Measurements from ENCODE around the gene C5. TPM values are rescaled to one million over a fixed set of nuclear protein-coding genes. Genes with fewer than 3 reads are reported as not detected.

Gene C5
- total RNA-seq, 1 experiment from 2014 or later = 4.2 TPM

- Mint-ChIP-seq H3K27ac (ENCODE audit: low read depth, unreplicated experiment) (peak overlapping the region; percentile 61), H3K9me3 (ENCODE audit: unreplicated experiment) (no peaks in the 10 kb centered on the region), H3K4me1 (ENCODE audit: insufficient read depth, unreplicated experiment) (peaks cover 15% of the 10 kb centered on the region), H3K27me3 (ENCODE audit: insufficient read depth, unreplicated experiment) (no peaks in the 10 kb centered on the region), H3K4me3 (ENCODE audit: unreplicated experiment) (no peak overlapping the region), H3K36me3 (ENCODE audit: insufficient read depth, unreplicated experiment) (peaks cover 7% of the 10 kb centered on the region)
- ChIA-PET CTCF (interaction anchor here (0.5 to 1.4 kb wide), 5 partner anchors 25 to 460 kb away, joined by 3 to 5 read pairs (median 4); no protein-coding TSS in a partner anchor), POLR2A (no interaction called here)
- no TSS peak for BruUV-seq (replicated peaks)
- no peak for TF ChIP-seq CTCF (IDR thresholded peaks at IDR 0.05; ENCODE audit: unreplicated experiment)
- DNase-seq (ENCODE audit: unreplicated experiment) = no peak
- intact Hi-C loops (cut with micrococcal nuclease) = no loop called here
These were observed 138.7 kb downstream of the C5 start for GRCh38 chr9:120911295-120911837.

GRCh38 chr9:120910643-120911042 lies 139.4 kb downstream of the C5 start:
- no peak for TF ChIP-seq CTCF (IDR thresholded peaks at IDR 0.05; ENCODE audit: unreplicated experiment)
- Mint-ChIP-seq H3K9me3 (ENCODE audit: unreplicated experiment) (no peaks in the 10 kb centered on the region), H3K4me1 (ENCODE audit: insufficient read depth, unreplicated experiment) (peaks cover 14% of the 10 kb centered on the region), H3K27ac (ENCODE audit: low read depth, unreplicated experiment) (peak overlapping the region; percentile 61), H3K27me3 (ENCODE audit: insufficient read depth, unreplicated experiment) (no peaks in the 10 kb centered on the region), H3K4me3 (ENCODE audit: unreplicated experiment) (no peak overlapping the region), H3K36me3 (ENCODE audit: insufficient read depth, unreplicated experiment) (peaks cover 7% of the 10 kb centered on the region)
- intact Hi-C loops (cut with micrococcal nuclease) = no loop called here
- no TSS peak for BruUV-seq (replicated peaks)
- ChIA-PET POLR2A (no interaction called here), CTCF (interaction anchor here (0.8 to 1.4 kb wide), 2 partner anchors 155 to 461 kb away, joined by 4 read pairs; no protein-coding TSS in a partner anchor)
- peak; percentile 76 for DNase-seq (ENCODE audit: unreplicated experiment)

GRCh38 chr9:120909904-120910303 lies 140.2 kb downstream of the C5 start:
- ChIA-PET CTCF (no interaction called here), POLR2A (no interaction called here)
- no peak for TF ChIP-seq CTCF (IDR thresholded peaks at IDR 0.05; ENCODE audit: unreplicated experiment)
- Mint-ChIP-seq H3K27me3 (ENCODE audit: insufficient read depth, unreplicated experiment) (no peaks in the 10 kb centered on the region), H3K27ac (ENCODE audit: low read depth, unreplicated experiment) (no peak overlapping the region), H3K36me3 (ENCODE audit: insufficient read depth, unreplicated experiment) (peaks cover 7% of the 10 kb centered on the region), H3K4me3 (ENCODE audit: unreplicated experiment) (no peak overlapping the region), H3K9me3 (ENCODE audit: unreplicated experiment) (no peaks in the 10 kb centered on the region), H3K4me1 (ENCODE audit: insufficient read depth, unreplicated experiment) (peaks cover 11% of the 10 kb centered on the region)
- peak; percentile 67 for DNase-seq (ENCODE audit: unreplicated experiment)
- intact Hi-C loops (cut with micrococcal nuclease) = no loop called here
- no TSS peak for BruUV-seq (replicated peaks)

GRCh38 chr9:120905315-120906164 lies 144.5 kb downstream of the C5 start:
- DNase-seq (ENCODE audit: unreplicated experiment) = no peak
- no peaks in the 10 kb centered on the region for H3K4me1 Mint-ChIP-seq (ENCODE audit: insufficient read depth, unreplicated experiment)
- H3K36me3 Mint-ChIP-seq (ENCODE audit: insufficient read depth, unreplicated experiment) = no peaks in the 10 kb centered on the region
- BruUV-seq (replicated peaks) = no TSS peak
- ChIA-PET CTCF (no interaction called here), POLR2A (no interaction called here)
- no peaks in the 10 kb centered on the region for H3K27me3 Mint-ChIP-seq (ENCODE audit: insufficient read depth, unreplicated experiment)
- H3K4me3 Mint-ChIP-seq (ENCODE audit: unreplicated experiment) = no peak overlapping the region
- intact Hi-C loops (cut with micrococcal nuclease) = no loop called here
- no peak for TF ChIP-seq CTCF (IDR thresholded peaks at IDR 0.05; ENCODE audit: unreplicated experiment)
- no peak overlapping the region for H3K27ac Mint-ChIP-seq (ENCODE audit: low read depth, unreplicated experiment)
- H3K9me3 Mint-ChIP-seq (ENCODE audit: unreplicated experiment) = no peaks in the 10 kb centered on the region
